Body of pancreas (tissue), 4 donors: ENCODE data around the gene ASXL1. TPM values are rescaled to one million over a fixed set of nuclear protein-coding genes. Genes with fewer than 3 reads are reported as not detected.

Source experiments
- ATAC-seq: fragments of 150-250 bp; one replicate; pipeline ENCODE4 v1.9.1; 2016
- DNase-seq, 4 donors: peaks; one replicate each; pipeline ENCODE4 v3.0.0-alpha.2; 2019
- H3K27ac ChIP-seq, 4 donors: fragments of 200-600 bp; sonication (generic); 1 replicate in 3 of 4; 2 replicates in 1 of 4; pipeline versions ENCODE4 v1.5.1 to v1.6.1; 2016 to 2019; ENCODE audit warnings: mild to moderate bottlenecking in 1 of 4, mixed read lengths in 1 of 4, moderate library complexity in 1 of 4
- H3K27me3 ChIP-seq, 2 donors: fragments of 200-600 bp; sonication (generic); one replicate each; pipeline ENCODE4 v1.6.0; 2016; ENCODE audit warnings: mild to moderate bottlenecking in 1 of 2
- H3K36me3 ChIP-seq, 2 donors: fragments of 200-600 bp; sonication (generic); replicated peaks in 1 of 2; 2 replicates each; pipeline ENCODE4 v1.5.1; 2016; ENCODE audit warnings: low read depth in 2 of 2; ENCODE audit not compliant: insufficient read depth in 1 of 2
- H3K4me1 ChIP-seq: fragments of 200-600 bp; sonication (generic); one replicate; pipeline ENCODE4 v1.6.0; 2016
- H3K4me3 ChIP-seq, 2 donors: fragments of 200-600 bp; sonication (generic); 1 replicate in 1 of 2; 2 replicates in 1 of 2; pipeline ENCODE4 v1.5.1; 2016 to 2019
- H3K9me3 ChIP-seq, 3 donors: fragments of 200-600 bp; sonication (generic); 1 replicate in 2 of 3; 2 replicates in 1 of 3; pipeline ENCODE4 v1.5.1; 2016
- POLR2A ChIP-seq, 3 donors: fragments of 450-650 bp; IDR thresholded peaks; one replicate each; pipeline ENCODE4 v1.6.1; 2016; ENCODE audit warnings: antibody characterized with exemption in 3 of 3, mild to moderate bottlenecking in 2 of 3
- WGBS, 2 donors: methylation state at CpG; one replicate each; pipeline ENCODE4 v1.1.5; 2017; 5-methylcytosine and 5-hydroxymethylcytosine counted together
- intact Hi-C: fragments of 100-400 bp; cut with DNase I; formaldehyde crosslinking; loops from one replicate; pipeline ENCODE4 v1.15.1; 2023
- total RNA-seq, 2 donors: library from RNA; depleted of rRNA; stranded (reverse); fragments of >200 nt; gene quantifications; one replicate each; pipeline ENCODE4 v1.1.0, GENCODE V29; 2016
- TF ChIP-seq, protein P1 (sequence below), 7 experiments: fragments of 450-650 bp in 4 of 7; fragments of 200-600 bp in 3 of 7; sonication (generic) in 3 of 7; IDR thresholded peaks; one replicate each; pipeline ENCODE4 v1.5.1; 2016 to 2019; ENCODE audit warnings: antibody characterized with exemption in 7 of 7

The ASXL1 gene
- total RNA-seq, 2 donors from 2014 or later = 57.9 to 102 TPM

DNA sequence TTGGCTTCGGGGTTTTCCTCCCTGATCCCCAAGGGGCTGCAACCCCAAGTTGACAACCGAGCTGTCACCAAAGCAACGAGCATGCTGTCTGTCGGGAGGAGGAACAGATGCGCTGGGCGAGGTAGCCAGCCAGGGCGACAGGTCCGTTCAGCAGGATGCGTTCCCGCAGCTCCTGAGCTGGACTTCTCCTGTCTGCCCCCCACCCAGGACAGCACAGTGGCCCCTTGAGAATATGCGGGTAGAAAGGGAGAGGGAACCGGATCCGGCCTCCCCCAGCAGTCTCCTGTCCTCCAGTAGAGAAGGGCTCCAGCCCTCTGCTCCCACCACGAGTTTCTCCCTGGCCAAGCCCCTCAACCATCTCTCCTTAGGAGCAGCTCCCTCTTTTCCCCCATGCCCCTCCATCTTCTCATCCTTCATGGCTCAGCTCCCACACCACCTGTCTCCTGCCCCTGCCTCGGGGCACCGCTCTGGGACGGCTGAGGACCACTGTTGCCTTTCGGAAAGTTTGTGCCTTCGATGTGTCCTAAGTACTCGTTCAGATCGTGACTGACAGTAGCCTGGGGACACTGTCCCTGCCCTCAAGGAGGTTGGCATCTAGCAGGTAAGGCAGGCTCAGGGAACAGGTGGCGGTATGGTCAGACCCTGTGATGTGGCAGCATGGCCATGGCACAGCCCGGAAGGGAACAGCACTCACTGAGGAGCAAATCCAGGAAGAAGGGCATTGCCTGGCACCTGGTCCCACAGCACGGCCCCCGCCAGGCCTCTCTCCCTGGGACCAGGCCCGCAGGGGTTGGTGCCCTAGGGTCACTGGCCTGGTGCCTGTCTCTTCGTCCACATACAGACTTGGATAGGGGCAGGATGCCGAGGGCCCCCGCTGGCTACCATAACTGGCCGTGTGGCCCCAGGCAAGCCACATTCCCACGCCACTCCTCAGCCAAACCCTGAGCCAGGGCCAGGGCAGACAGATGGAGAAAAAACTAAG, 96.3 kb downstream of the ASXL1 start:
- WGBS, 2 donors = 87 to 89% methylated on average over 15 to 31 of the region's 31 CpGs
- peak overlapping the region in 1 of 4 donors; percentile 39 for H3K27ac ChIP-seq
- intact Hi-C loops = no loop called here

DNA sequence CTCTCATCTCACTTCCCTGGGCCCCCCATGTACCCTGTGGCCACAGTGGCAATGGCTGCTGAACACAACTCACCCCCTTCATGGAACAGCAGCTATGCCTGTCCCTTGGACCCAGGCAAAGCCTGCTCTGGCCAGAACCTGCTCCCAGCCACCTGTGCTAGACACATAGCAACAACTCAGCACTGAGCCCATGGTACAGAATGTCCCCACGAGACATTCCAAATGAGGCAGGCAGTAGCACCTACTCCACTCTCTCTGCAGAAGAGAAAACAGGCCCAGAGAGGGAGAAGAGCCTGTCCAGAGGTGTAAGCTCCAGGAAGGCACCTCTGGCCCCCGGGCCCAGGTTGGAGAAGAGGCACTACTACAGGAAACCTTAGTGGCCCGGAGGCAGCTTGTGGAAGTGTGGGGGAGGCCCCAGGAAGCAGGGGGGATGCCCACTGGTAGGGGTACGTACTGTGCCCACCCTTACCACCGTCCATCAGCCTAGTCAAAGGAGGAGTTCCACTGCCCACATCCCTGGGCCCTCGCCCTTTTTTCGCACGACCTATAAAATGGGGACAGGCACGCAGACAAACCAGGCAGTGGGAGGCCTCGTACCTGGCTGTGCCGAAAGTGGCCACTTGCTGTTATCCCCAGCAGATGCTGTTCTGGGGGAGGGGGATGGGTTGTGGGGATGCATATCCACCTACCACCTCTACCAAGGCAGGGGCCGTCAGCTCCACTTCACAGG, 97.2 kb downstream of the ASXL1 start:
- WGBS, 2 donors = 83 to 90% methylated on average over 4 to 12 of the region's 12 CpGs
- peak overlapping the region in 1 of 4 donors; percentile 39 for H3K27ac ChIP-seq
- H3K27me3 ChIP-seq = no peaks in the 10 kb centered on the region
- intact Hi-C loops = no loop called here
- DNase-seq (peak in 3 of 4 donors; percentile 16 to 54 (median 41)), ATAC-seq (no peak)
- H3K4me3 ChIP-seq = no peak overlapping the region
- no peaks in the 10 kb centered on the region for H3K9me3 ChIP-seq
- H3K4me1 ChIP-seq = peaks cover 60% of the 10 kb centered on the region
- peaks cover 8 to 11% of the 10 kb centered on the region in 2 donors for H3K36me3 ChIP-seq
- TF ChIP-seq POLR2A (IDR thresholded peaks at IDR 0.05) = no peak
- TF ChIP-seq, protein P1, sequence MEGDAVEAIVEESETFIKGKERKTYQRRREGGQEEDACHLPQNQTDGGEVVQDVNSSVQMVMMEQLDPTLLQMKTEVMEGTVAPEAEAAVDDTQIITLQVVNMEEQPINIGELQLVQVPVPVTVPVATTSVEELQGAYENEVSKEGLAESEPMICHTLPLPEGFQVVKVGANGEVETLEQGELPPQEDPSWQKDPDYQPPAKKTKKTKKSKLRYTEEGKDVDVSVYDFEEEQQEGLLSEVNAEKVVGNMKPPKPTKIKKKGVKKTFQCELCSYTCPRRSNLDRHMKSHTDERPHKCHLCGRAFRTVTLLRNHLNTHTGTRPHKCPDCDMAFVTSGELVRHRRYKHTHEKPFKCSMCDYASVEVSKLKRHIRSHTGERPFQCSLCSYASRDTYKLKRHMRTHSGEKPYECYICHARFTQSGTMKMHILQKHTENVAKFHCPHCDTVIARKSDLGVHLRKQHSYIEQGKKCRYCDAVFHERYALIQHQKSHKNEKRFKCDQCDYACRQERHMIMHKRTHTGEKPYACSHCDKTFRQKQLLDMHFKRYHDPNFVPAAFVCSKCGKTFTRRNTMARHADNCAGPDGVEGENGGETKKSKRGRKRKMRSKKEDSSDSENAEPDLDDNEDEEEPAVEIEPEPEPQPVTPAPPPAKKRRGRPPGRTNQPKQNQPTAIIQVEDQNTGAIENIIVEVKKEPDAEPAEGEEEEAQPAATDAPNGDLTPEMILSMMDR (IDR thresholded peaks at IDR 0.05) = no peak

More for the DNA sequence above, 96.3 kb downstream of the ASXL1 start:
- peak in 1 of 4 donors; percentile 7 for DNase-seq
- H3K9me3 ChIP-seq = no peaks in the 10 kb centered on the region
- no peaks in the 10 kb centered on the region for H3K27me3 ChIP-seq
- peaks cover 68% of the 10 kb centered on the region for H3K4me1 ChIP-seq
- TF ChIP-seq, protein P1 (IDR thresholded peaks at IDR 0.05) = no peak
- TF ChIP-seq POLR2A (IDR thresholded peaks at IDR 0.05) = no peak
- no peak overlapping the region for H3K4me3 ChIP-seq
- ATAC-seq = no peak
- H3K36me3 ChIP-seq = peaks cover 8 to 11% of the 10 kb centered on the region in 2 donors

DNA sequence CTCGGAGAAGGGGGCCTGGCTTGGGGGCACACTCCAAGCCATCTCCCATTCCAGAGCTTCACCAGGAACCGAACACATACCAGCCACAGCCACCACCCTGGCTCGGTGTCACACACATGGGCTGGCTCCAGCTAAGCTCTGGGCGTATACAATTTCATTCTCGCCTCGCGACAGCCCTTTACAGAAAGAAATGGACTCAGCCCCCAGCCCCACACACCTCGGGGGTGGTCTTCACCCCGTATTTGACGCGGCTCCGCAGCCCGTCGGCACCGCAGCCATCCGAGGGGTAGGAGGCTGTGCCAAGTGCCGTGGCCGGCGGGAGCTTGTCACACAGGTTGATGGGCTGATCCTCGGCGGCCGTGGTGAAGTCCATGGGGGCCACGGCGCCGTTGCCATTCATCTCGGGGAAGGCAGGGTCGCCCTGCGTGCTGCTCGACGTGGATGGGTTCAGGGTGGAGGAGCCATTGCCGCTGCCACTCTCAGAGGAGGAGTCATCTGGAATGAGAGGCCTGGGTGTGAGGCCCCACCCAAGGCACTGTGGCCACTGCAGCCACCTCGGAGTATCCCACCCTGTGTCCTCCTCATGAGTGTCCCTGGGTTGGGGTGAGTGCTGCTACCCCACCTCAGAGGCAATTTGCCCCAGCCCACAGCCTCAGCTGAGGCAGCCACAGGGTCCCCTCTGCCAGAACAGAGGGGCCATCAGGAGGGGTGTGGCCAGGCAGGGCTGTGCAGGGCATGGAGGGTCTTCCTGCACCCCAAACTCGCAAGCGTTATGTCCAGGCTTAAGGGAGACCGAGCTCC, 98.0 kb downstream of the ASXL1 start:
- peak overlapping the region in 3 of 4 donors; percentile 5 to 62 (median 50) for H3K27ac ChIP-seq
- H3K27me3 ChIP-seq = no peaks in the 10 kb centered on the region
- H3K9me3 ChIP-seq = no peaks in the 10 kb centered on the region
- ATAC-seq (no peak), DNase-seq (peak in 1 of 4 donors; percentile 6)
- TF ChIP-seq, protein P1 (IDR thresholded peaks at IDR 0.05) = no peak
- no peak for TF ChIP-seq POLR2A (IDR thresholded peaks at IDR 0.05)
- intact Hi-C loops = no loop called here
- peaks cover 52% of the 10 kb centered on the region for H3K4me1 ChIP-seq
- H3K4me3 ChIP-seq = no peak overlapping the region
- WGBS, 2 donors = 90 to 91% methylated on average over 16 to 33 of the region's 35 CpGs
- peaks cover 8 to 11% of the 10 kb centered on the region in 2 donors for H3K36me3 ChIP-seq

DNA sequence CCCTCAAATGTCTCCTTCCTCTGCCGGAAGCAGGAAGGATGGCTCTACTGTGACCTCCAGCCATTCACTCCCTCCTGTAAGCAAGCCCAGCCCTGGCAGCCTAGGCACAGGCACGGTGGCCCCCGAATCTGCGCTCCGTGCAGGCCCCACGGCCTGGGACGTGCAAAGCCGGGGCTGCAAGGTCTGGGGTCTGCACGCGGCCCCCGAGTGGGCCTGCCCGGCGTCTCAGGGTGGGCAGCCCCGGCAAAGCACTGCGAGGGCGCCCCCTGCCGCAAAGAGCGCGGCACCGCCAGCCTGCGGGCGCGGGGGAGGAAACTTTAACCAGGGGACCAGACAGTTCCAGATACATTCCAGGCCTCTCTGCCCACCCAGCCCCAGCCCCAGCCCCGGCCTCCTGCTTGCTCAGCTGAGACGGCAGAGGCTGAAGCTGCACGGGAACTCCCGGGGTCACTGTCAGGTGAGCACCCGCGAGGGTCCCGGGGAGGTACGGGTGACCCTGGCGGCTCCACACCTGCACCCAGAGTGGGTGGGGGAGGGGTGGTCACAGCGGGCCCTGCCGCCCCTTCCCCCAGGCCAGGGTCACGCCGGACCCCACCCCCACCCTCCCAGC, 98.8 kb downstream of the ASXL1 start:
- ATAC-seq (peak; percentile 58), DNase-seq (peak in 3 of 4 donors; percentile 29 to 64 (median 40))
- no peaks in the 10 kb centered on the region for H3K9me3 ChIP-seq
- peaks cover 50% of the 10 kb centered on the region for H3K4me1 ChIP-seq
- no peak for TF ChIP-seq POLR2A (IDR thresholded peaks at IDR 0.05)
- TF ChIP-seq, protein P1 (IDR thresholded peaks at IDR 0.05) = peak; percentile 57 to 77 (median 69)
- H3K36me3 ChIP-seq = peaks cover 8 to 11% of the 10 kb centered on the region in 2 donors
- H3K27me3 ChIP-seq = no peaks in the 10 kb centered on the region
- peak overlapping the region; percentile 5 to 62 (median 48) for H3K27ac ChIP-seq
- WGBS, 2 donors = 9% methylated on average over 32 of the region's 36 CpGs; no CpG with 5 or more reads in 1 of the 2 donors
- no peak overlapping the region for H3K4me3 ChIP-seq
- intact Hi-C loops = no loop called here
